Fibroblast of skin of abdomen (primary cell): ENCODE measurements around the gene RPS6KA4. TPM values are rescaled to one million over a fixed set of nuclear protein-coding genes. Genes with fewer than 3 reads are reported as not detected.
A peak's percentile ranks its signal among the peaks of the same experiment; 100 is the strongest.
"Not testable (repeated sequence)": the region's sequence is repeated elsewhere in the genome, so short reads cannot be mapped to it uniquely, and the experiment has no call there.

Source experiments
- DNase-seq: peaks from one replicate; pipeline ENCODE4 v3.0.0-alpha.2; 2013
- polyA plus RNA-seq, 2 experiments: library from polyadenylated mRNA; unstranded; fragments of 120-200 nt; gene quantifications; one replicate each; pipeline ENCODE4 v1.2.1, GENCODE V29; 2013; ENCODE audit not compliant: insufficient read length in 2 of 2

RPS6KA4 gene
- 35.8 TPM for polyA plus RNA-seq (2013, experiment 1 of 2; ENCODE audit: insufficient read length)
- polyA plus RNA-seq (2013, experiment 2 of 2; ENCODE audit: insufficient read length), result 35.7 TPM

GRCh38 chr11:64358907-64359711 lies at the start of gene RPS6KA4:
TSS of gene RPS6KA4 (plus strand) at chr11:64359162. CDS start at chr11:64359236, 74 bp downstream.
- DNase-seq, result peak; percentile 73

GRCh38 chr11:64312947-64313346 lies 46.0 kb upstream of the RPS6KA4 start:
- no peak for DNase-seq

GRCh38 chr11:64313491-64314145 lies 45.3 kb upstream of the RPS6KA4 start:
- no peak for DNase-seq

GRCh38 chr11:64314146-64314804 lies 44.7 kb upstream of the RPS6KA4 start:
- DNase-seq, result no peak

- DNase-seq, result no peak
These were observed 44.0 kb upstream of the RPS6KA4 start for GRCh38 chr11:64314805-64315561.

- not testable (repeated sequence) for DNase-seq
These were observed 43.1 kb upstream of the RPS6KA4 start for GRCh38 chr11:64315667-64316526.

GRCh38 chr11:64316672-64317324 lies 42.2 kb upstream of the RPS6KA4 start:
- DNase-seq, result no peak

- DNase-seq, result peak; percentile 97
These were observed 41.5 kb upstream of the RPS6KA4 start, which contains the start of gene TRMT112 for GRCh38 chr11:64317325-64317960. TSS of gene TRMT112 (minus strand) at chr11:64317559. CDS start at chr11:64317526, 33 bp downstream.

- peak; percentile 96 for DNase-seq
These were observed 40.8 kb upstream of the RPS6KA4 start, which contains the start of gene PRDX5 for GRCh38 chr11:64317961-64318765. TSS of gene PRDX5 (plus strand) at chr11:64318121. CDS start at chr11:64318216, 95 bp downstream.

GRCh38 chr11:64318766-64319761 lies 39.9 kb upstream of the RPS6KA4 start:
- DNase-seq, result no peak

- DNase-seq, result no peak
These were observed 38.4 kb upstream of the RPS6KA4 start for GRCh38 chr11:64320556-64320955.

GRCh38 chr11:64321026-64321425 lies 37.9 kb upstream of the RPS6KA4 start:
- no peak for DNase-seq

- no peak for DNase-seq
These were observed 37.4 kb upstream of the RPS6KA4 start for GRCh38 chr11:64321533-64321932.

GRCh38 chr11:64322925-64323260 lies 36.1 kb upstream of the RPS6KA4 start:
- no peak for DNase-seq

GRCh38 chr11:64323373-64323772 lies 35.6 kb upstream of the RPS6KA4 start:
- no peak for DNase-seq

GRCh38 chr11:64323984-64324383 lies 35.0 kb upstream of the RPS6KA4 start:
- not testable (repeated sequence) for DNase-seq

GRCh38 chr11:64324692-64325469 lies 34.1 kb upstream of the RPS6KA4 start:
- DNase-seq, result no peak
